NCI-H524 treated with DMSO at 0.1 percent for 48 hours (cell line): ENCODE results near the gene GBP3.
A peak's percentile ranks its signal among the peaks of the same experiment; 100 is the strongest.
"Not testable (repeated sequence)": the region's sequence is repeated elsewhere in the genome, so short reads cannot be mapped to it uniquely, and the experiment has no call there.

Experiments
- DNase-seq: peaks from one replicate; lab custom pipeline; 2025; lab: John Stamatoyannopoulos, UW

Gene GBP3

DNA sequence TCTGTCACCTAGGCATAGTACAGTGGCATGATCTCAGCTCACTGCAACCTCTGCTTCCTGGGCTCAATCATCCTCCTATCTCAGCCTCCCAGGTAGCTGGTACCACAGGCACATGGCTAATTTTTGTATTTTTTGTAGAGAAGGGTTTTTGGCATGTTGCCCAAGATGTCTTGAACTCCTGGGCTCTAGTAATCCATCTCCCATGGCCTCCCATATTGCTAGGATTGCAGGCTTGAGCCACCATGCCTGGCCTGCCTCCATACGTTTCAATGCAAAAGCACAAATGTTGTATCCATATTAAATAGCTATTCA is 17.6 kb upstream of the GBP3 start:
- DNase-seq, result no peak

DNA sequence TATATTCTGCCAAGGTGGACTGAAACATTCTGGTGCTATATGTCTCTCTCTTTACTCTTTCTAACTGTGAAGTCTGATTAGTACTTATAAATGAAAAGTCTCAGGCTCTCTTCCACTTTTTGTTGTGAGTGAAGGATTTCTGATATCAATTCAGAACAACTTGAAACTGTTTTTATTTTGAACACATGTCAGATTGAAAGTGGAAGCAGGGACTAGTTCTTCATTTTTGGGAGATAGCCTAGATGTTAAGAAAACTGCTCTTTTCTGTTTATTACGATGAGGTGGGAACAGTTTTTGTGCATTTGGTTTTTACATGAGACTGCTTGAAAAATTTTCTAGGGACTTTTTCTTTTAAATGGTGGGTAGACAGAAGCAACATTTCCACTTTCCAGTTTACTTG is 14.5 kb upstream of the GBP3 start:
- no peak for DNase-seq

DNA sequence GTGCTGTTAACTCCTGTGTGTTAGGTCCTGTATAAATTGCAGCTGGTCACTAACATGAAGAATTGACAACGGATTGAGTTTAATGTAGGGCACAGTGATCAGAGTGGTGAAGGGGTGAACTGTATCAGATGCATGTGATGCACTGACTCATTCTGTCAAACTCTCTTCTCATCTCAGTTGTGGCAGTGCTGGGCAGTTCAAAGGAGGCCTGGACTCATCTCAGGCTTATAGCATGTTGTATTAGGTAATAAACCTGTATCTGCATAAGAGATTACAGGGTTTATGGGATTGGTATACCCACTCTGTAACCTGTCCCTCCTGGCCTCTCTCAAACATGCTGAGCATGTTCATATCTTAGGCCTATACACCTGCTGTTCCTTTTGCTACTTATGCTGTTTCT is 12.4 kb upstream of the GBP3 start:
- DNase-seq, result no peak

DNA sequence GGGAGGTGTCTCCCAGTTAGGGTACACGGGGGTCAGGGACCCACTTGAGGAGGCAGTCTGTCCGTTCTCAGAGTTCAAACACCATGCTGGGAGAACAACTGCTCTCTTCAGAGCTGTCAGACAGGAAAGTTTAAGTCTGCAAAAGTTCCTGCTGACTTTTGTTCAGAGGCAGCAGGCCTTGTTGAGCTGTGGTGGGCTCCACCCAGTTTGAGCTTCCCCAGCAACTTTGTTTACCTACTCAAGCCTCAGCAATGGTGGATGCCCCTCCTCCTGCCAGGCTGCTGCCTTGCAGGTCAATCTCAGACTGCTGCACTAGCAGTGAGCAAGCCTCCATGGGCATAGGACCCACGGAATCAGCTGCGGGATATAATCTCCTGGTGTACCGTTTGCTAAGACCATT is 11.3 kb upstream of the GBP3 start:
- DNase-seq, result not testable (repeated sequence)

DNA sequence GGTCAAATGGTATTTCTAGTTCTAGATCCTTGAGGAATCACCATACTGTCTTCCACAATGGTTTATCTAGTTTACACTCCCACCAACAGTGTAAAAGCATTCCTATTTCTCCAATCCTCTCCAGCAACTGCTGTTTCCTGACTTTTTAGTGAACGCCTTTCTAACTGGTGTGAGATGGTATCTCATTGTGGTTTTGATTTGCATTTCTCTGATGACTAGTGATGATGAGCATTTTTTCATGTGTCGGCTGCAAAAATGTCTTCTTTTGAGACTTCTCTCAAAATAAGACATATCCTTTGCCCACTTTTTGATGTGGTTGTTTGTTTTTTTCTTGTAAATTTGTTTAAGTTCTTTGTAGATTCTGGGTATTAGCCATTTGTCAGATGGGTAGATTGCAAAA is 6.4 kb upstream of the GBP3 start:
- DNase-seq, result not testable (repeated sequence)

DNA sequence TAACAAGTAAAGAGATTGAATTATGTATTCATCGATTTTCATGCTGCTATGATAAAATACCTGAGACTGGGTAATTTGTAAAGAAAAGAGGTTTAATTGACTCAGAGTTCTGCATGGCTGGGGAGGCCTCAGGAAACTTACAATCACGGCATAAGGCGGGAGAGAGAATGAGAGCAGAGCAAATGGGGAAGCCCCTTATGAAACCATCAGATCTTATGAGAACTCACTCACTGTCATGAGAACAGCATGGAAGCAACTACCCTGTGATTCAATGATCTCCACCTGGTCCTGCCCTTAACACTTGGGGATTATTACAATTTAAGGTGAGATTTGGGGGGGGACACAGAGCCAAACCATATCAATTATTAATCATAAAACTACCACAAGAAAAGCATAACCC is 3.3 kb upstream of the GBP3 start:
- DNase-seq, result no peak

DNA sequence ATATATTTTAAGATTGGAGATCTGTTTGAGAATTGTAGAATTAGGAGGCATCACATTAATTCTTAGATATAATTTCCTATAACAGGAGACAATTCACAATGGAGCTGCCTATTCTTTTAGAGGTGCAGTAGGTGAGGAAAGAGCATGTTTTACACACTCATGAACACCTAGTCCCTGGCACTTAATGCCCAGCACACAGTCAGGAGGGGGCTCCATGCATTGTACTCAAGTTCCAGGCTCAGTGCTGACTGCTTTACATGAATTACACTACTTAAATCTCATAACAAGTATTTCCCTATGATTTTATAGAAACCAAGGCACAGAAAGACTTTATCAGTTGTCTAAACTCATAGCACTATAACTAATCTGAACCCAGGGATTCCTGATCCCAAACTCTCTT is 360 bp upstream of the GBP3 start:
- no peak for DNase-seq

DNA sequence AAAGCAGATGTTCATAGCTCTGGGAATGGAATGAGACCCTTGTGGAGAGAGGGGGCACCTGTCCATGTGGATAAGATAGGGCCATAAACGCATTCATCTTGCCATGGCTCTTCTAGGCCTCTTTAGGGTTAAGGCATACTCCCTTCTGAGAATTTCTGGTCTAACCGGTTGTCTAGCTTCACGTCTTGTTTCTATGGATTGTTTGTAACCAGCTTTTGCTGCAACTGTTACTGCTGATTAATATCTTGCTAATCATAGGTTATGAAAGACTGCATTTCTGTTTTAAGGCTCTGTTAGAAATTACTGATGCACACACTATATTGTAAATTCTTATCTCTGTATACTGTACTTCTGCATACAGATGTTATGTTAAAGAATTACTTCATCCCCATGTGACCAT is 4.3 kb downstream of the GBP3 start:
- not testable (repeated sequence) for DNase-seq

DNA sequence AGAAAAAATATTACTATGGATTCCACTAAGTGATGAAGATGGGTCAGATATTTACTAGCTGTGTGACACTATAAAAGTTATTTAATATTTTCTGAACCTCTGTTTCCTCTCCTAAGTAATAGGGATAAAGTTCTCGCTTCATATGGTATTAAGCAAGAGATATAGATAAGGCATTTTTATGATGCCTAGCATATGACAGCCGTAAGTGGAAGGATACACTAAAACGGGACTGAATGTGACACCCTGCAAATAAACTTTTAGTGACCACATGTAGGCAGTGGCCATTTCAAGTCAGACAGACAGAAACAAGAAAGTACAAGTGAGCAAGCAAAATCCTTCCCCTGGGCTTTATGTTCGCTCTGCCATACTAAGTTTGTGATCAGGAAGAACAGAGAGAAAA is 14.2 kb downstream of the GBP3 start:
- no peak for DNase-seq

DNA sequence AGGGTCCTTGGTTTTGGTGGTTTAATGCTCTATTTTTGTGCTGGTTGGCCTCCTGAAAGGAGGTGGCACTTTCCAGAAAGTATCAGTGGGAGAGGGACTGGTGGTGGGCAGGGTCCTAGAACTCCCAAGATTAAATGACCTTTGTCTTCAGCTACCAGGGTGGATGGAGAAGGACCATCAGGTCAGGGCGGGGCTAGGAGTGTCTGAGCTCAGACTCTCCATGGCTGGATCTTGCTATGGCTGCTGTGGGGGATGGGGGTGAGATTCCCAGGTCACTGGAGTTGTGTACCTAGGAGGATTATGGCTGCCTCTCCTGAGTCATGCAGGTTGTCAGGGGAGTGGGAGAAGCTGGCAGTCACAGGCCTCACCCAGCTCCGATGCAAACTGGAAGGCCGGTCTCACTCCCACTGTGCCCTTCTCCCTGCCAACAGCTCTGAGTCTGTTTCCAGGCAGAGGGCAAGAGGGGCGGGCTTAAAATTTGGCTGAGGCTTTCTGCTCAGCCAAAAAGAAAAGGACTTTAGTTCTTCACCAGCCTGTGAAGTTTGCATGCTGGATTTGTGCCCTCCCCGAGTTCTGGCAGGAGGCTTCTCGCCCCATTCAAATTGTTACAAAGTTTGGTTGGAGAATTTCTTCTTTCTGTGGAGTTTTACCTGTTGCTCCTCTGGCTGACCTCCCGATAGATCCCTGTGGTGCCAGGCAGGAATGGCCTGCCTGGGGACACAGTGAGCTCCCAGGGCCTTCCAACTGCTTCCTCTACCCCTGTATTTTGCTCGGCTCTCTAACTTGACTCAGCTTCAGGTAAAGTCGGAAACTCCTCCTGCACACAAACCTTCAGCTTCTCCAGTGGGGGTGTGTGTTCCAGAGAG is 17.1 kb downstream of the GBP3 start:
- no peak for DNase-seq

DNA sequence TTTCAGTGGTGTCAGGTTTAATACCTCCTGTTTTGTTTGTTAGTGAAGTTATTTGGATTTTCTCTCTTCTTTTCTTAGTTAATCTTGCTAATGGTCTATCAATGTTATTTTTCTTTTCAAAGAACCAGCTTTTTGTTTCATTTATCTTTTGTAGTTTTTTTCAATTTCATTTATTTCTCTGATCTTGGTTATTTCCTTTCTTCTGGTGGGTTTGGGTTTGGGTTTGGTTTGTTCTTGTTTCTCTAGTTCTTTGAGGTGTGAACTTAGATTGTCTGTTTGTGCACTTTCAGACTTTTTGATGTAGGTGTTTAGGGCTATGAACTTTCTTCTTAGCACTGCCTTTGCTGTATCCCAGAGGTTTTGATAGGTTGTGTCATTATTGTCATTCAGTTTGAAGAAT is 20.5 kb downstream of the GBP3 start:
- not testable (repeated sequence) for DNase-seq

DNA sequence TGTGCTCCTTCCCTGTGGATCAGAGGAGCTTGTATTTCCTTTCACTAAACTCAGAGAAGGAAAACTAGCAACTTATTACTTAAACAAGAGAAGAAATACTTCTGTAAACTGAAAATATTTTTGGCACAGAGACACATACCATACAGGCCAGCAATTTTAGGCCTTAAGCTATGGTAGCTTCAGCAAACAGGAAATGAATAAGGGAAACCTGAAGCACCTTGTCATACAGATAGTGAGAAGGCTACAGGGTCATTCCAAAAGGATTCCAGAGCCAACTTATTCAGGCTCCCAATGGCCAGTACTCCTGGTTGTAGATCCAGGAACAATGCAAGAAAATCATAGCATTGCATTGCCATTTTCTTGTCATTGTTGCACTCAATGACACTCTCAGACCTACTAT is 21.2 kb downstream of the GBP3 start:
- DNase-seq, result no peak

DNA sequence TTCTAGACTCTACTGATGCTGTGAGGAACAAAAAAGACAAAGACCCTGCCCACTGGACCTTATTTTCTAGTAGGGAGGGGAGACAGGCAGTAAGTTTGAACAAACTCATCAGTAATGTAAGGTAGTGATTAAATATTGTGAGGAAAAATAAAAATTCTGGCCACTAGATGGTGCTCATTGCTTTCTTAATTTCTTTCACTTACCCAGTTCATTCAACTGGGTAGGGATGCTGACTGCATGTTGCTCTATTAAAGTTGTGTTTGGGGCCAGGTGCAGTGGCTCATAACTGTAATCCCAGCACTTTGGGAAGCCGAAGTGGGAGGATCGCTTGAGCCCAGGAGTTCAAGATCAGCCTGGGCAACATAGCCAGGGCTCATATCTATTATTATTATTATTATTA is 23.9 kb downstream of the GBP3 start:
- DNase-seq, result peak; percentile 27

DNA sequence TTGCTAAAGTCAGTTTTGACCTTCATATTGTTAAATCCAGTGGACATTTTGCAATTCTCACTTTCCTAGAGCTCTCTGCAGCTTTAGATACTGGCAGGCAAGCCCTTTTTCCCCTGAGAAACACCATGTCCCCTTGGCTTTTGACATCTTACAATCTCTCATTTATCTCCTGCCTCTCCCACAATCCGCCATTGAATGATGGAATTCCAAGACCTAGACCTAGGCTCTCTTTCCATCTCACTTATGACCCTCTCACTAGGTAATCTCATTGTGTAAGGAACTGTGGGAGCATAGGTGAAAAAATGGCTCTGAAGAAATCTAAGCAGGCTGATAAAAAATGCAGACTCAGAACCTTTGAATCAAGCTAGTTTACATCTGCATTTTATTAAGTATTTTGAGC is 32.2 kb downstream of the GBP3 start:
- DNase-seq, result no peak

DNA sequence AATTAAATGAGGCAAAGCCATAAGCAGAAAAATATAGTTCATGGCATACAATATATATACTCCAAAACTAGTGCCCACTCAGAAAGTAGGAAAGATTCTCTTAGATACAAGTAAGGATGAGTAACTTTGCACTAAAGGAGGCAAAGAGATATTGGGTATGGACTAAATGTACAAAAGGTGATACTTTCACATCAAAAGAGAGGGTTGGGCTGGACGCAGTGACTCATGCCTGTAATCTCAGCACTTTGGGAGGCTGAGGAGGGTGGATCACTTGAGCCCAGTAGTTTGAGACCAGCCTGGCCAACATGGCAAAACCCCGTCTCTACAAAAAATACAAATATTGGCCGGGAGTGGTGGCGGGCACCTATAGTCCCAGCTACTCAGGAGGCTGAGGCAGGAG is 37.0 kb downstream of the GBP3 start:
- DNase-seq, result no peak

DNA sequence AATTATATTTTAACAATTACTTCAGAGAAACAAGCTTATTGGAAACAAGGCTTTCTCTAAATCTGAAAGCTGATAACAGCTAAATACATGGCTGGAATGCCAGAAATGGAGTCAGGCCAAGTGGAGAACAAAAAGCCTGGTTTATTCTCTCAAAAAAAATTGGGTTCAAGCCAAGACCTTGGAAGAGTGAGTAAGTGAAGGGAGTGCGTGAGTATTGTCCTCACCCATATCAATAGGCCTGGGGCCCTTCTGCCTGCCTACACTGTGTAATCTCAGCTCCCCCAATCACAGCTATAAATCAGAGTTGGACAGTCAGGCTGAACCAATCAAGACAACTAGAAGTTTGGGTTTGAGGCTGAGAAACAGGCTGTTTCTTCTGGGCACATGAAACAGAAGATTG is 37.6 kb downstream of the GBP3 start:
- no peak for DNase-seq

DNA sequence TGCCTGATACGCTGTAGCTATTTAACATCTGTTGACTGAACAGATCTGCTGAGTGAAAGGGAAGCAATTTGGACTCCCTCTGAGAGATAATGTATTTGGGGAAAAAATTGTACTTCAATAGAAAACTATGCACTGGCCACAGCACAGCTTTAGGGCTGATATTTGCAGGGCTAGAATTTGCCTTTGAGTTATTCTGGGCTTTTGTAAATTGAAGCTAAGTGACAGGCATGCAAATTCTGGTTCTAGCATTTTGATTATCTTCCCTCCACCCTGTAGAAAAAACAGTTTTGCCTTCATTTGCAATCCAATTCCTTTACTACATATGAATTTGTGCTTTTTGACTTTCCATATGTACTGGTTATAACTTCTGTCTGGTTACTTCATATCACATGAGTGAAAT is 38.1 kb downstream of the GBP3 start:
- no peak for DNase-seq

DNA sequence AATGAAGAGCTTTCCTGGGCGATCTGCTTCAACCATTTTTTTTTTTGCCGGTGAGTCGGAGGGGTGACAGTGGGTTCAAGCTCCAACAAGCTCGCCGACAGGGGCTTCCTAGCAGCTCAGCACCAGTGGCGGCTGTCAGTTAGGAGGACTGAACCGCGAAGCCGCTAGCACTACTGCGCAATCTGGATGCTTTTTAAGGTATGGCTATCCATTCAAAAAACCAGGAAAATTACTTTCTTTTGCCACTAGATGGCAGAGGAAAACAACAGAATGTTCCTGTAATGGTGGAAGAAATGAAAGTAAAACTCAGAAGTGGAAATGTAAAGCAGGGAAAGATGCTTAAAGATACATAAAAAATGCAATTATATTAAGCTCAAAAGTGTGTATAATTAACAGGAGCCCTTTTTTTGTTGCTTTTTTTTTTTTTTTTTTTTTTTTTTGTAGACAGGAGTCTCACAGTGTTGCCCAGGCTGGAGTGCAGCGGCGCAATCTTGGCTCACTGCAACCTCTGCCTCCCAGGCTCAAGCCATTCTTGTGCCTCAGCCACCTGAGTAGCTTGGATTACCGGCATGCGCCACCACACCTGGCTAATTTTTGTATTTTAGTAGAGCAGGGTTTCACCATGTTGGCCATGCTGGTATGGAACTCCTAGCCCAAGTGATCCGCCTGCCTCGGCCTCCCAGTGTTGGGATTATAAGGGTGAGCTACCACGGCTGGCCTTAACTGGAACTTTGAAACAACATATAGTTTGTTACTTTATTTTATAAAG is 38.7 kb downstream of the GBP3 start:
- no peak for DNase-seq

DNA sequence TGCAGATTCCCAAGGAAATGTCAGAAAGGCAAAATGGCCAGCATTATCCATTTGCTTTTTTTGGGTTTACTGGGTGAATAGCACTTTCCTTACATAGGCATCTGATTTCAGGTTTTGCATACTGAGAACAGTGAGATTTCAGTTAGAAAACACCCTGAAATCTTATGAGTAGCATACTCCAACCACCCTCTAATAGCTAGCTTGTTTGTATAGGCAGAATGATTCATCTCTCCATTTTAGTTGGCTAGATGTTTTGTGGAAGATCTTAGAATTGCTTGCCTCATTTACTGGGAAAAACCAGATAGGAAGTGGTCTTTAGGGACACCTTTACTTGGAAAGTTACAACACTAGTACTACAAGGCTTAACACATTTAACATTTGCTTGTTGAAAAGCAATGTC is 40.6 kb downstream of the GBP3 start:
- DNase-seq, result no peak

DNA sequence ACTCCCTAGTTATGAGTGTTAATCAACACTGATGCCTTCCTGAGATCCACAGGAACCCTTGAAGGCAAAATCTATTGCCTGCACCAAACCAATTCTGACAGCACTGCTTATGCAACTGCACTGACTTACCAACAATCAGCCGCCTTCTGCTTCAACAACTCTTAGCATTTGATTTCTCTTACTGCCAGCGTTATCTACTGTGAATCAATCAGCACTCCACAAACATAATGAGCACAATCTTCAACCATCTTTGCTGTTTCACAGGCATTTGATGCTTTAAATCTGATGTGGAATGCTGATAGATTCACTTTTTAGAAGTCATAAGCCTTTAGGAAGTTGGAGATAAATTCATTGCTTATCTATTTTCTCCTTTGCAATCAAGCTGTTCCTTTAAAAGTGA is 41.2 kb downstream of the GBP3 start:
- not testable (repeated sequence) for DNase-seq

DNA sequence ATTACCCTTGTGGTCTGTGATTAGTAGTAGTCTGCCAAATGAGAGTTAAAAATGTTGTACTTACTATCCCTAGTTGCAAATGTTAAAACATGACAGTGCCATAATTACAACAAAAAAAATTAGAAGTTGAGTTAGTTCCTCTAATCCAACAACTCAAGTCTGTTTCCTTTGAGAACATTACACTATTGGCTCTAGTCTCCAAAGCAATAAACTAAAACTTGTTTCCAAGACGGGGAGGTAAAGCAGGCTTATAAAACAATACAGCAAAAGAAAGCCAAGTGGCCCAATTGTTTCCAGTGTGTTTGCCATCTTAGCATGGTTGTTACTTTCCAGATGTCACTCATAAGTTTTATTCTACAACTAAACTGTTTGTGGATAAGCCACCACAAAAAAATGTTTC is 41.8 kb downstream of the GBP3 start:
- DNase-seq, result no peak

DNA sequence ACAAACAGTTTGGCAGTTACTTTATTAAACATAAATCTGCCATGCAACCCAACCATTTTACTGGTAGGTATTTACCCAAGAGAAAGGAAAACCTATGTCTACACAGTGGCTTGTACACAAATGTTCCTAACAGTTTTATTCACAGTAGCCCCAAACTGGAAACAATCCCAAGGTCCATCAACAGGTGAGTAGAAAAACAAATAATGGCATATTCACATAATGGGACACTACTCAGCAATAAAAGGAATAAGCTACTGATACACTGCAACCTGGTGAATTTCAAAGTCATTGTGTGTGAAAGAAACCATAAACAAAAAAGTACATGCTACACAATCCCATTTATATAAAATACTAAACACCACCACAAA is 42.9 kb downstream of the GBP3 start:
- DNase-seq, result no peak

DNA sequence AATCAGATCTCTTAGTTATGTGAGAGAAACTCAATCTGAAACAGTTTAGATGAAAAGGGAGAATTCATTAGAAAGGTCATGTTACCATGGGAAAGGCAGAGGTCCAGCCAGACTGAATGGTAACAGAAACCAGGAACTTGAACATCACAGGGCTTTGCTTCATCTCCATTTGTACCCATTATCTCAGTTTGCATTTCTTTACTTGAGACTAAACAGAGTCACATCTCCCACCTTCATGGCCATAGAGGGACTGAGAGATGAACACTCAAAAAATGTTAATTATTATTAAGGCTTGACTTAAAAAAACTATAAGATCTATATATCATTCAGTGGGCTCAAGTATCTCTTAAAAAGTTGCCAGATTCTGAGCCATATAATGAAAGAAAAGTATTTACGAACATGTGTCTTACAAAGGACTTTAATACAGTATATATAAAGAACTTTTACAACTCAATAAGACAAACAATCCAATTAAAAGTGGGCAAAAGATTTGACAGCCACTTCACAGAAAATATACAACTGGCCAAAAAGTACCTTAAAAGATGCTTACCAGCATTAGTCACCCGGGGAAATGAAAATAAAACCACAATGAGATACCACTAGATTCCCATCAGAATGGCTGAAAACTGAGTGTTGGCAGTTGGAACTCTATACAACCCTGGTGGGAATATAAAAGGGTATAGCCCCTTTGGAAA is 43.5 kb downstream of the GBP3 start:
- no peak for DNase-seq
